GM21825 (cell line): ENCODE results near the gene EXOSC1.
"Not testable (repeated sequence)": the region's sequence is repeated elsewhere in the genome, so short reads cannot be mapped to it uniquely, and the experiment has no call there.

Experiments used
- ATAC-seq: cut with Tn5 transposase; IDR thresholded peaks from one replicate; pipeline ENCODE4 v1.9.1; 2021; ENCODE audit warnings: mild to moderate bottlenecking, moderate library complexity; ENCODE audit not compliant: unreplicated experiment

The EXOSC1 gene

GRCh38 chr10:97459933-97460332 is 14.1 kb upstream of the EXOSC1 start:
- no peak for ATAC-seq

- no peak for ATAC-seq
Measured at GRCh38 chr10:97459111-97459510, 13.3 kb upstream of the EXOSC1 start.

- ATAC-seq = no peak
Measured at GRCh38 chr10:97456686-97457065, 10.9 kb upstream of the EXOSC1 start.

GRCh38 chr10:97456034-97456685 is 10.4 kb upstream of the EXOSC1 start:
- no peak for ATAC-seq

GRCh38 chr10:97454330-97455036 is 8.7 kb upstream of the EXOSC1 start:
- no peak for ATAC-seq

- ATAC-seq = no peak
Measured at GRCh38 chr10:97452352-97452751, 6.5 kb upstream of the EXOSC1 start.

GRCh38 chr10:97451605-97452004 is 5.8 kb upstream of the EXOSC1 start:
- no peak for ATAC-seq

GRCh38 chr10:97450828-97451227 is 5.0 kb upstream of the EXOSC1 start:
- no peak for ATAC-seq

- no peak for ATAC-seq
Measured at GRCh38 chr10:97445357-97445721, 467 bp downstream of the EXOSC1 start.

GRCh38 chr10:97444212-97444611 is 1.6 kb downstream of the EXOSC1 start:
- ATAC-seq = no peak

- ATAC-seq = no peak
Measured at GRCh38 chr10:97442277-97442676, 3.5 kb downstream of the EXOSC1 start.

- no peak for ATAC-seq
Measured at GRCh38 chr10:97435211-97435610, 10.6 kb downstream of the EXOSC1 start.

- no peak for ATAC-seq
Measured at GRCh38 chr10:97434557-97434956, 11.2 kb downstream of the EXOSC1 start.

- ATAC-seq = no peak
Measured at GRCh38 chr10:97434055-97434454, 11.8 kb downstream of the EXOSC1 start.

GRCh38 chr10:97428572-97428981 is 17.2 kb downstream of the EXOSC1 start:
- ATAC-seq = no peak

- ATAC-seq = no peak
Measured at GRCh38 chr10:97427571-97428179, 18.1 kb downstream of the EXOSC1 start.

- no peak for ATAC-seq
Measured at GRCh38 chr10:97426776-97427570, 18.8 kb downstream of the EXOSC1 start.

GRCh38 chr10:97425964-97426775 is 19.6 kb downstream of the EXOSC1 start, which contains the start of gene PGAM1:
TSS of gene PGAM1 (plus strand) at chr10:97426191. CDS start at chr10:97426308, 117 bp downstream.
- peak; percentile 80 for ATAC-seq

- not testable (repeated sequence) for ATAC-seq
Measured at GRCh38 chr10:97423757-97424098, 22.1 kb downstream of the EXOSC1 start.

GRCh38 chr10:97416565-97416964 is 29.2 kb downstream of the EXOSC1 start:
- ATAC-seq = no peak

- ATAC-seq = no peak
Measured at GRCh38 chr10:97412891-97413304, 32.9 kb downstream of the EXOSC1 start.
